Brain microvascular endothelial cell (primary cell): ENCODE measurements around the gene SDK2.
"Not testable (repeated sequence)": the region's sequence is repeated elsewhere in the genome, so short reads cannot be mapped to it uniquely, and the experiment has no call there.

Experiments used
- DNase-seq: peaks from one replicate; pipeline ENCODE4 v3.0.0-alpha.2; 2020
- H3K27ac ChIP-seq: fragments of 250-450 bp; sonication (Bioruptor Pico); 2 replicates; pipeline ENCODE4 v1.5.1; 2020; ENCODE audit warnings: mild to moderate bottlenecking, moderate library complexity
- H3K27me3 ChIP-seq: fragments of 250-450 bp; sonication (Bioruptor Pico); replicated peaks from 2 replicates; pipeline ENCODE4 v1.5.1; 2020; ENCODE audit warnings: mild to moderate bottlenecking
- H3K36me3 ChIP-seq: fragments of 250-450 bp; sonication (Bioruptor Pico); replicated peaks from 2 replicates; pipeline ENCODE4 v1.5.1; 2020; ENCODE audit warnings: mild to moderate bottlenecking
- H3K4me3 ChIP-seq: 2 replicates; pipeline ENCODE4 v1.5.1; 2011; ENCODE audit warnings: low read depth, mild to moderate bottlenecking, control low read depth, low read length, moderate library complexity
- in situ Hi-C: cut with HindIII; loops from 2 replicates; pipeline ENCODE4 v1.10.0; 2017; ENCODE audit warnings: low sequenced_read_pairs, low pct_ligation_motif_present
- TF ChIP-seq, protein P1 (sequence below): IDR thresholded peaks from 2 replicates; pipeline ENCODE4 v1.5.1; 2011; ENCODE audit warnings: low read depth, mild to moderate bottlenecking, moderate library complexity, low read length, control low read depth, inconsistent platforms; ENCODE audit errors: missing control alignments

Gene SDK2

GRCh38 chr17:73480740-73481139 lies 163.5 kb downstream of the SDK2 start:
- Histone ChIP-seq H3K27ac (no peak overlapping the region), H3K27me3 (no peaks in the 10 kb centered on the region), H3K36me3 (no peaks in the 10 kb centered on the region), H3K4me3 (no peak overlapping the region)
- in situ Hi-C loops: no loop called here
- DNase-seq: peak; percentile 3
- TF ChIP-seq, protein P1, sequence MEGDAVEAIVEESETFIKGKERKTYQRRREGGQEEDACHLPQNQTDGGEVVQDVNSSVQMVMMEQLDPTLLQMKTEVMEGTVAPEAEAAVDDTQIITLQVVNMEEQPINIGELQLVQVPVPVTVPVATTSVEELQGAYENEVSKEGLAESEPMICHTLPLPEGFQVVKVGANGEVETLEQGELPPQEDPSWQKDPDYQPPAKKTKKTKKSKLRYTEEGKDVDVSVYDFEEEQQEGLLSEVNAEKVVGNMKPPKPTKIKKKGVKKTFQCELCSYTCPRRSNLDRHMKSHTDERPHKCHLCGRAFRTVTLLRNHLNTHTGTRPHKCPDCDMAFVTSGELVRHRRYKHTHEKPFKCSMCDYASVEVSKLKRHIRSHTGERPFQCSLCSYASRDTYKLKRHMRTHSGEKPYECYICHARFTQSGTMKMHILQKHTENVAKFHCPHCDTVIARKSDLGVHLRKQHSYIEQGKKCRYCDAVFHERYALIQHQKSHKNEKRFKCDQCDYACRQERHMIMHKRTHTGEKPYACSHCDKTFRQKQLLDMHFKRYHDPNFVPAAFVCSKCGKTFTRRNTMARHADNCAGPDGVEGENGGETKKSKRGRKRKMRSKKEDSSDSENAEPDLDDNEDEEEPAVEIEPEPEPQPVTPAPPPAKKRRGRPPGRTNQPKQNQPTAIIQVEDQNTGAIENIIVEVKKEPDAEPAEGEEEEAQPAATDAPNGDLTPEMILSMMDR: no peak

- H3K27ac ChIP-seq: no peak overlapping the region
- H3K27me3 ChIP-seq: no peaks in the 10 kb centered on the region
- in situ Hi-C loops: no loop called here
- DNase-seq: no peak
- no peak overlapping the region for H3K4me3 ChIP-seq
- TF ChIP-seq, protein P1: no peak
- H3K36me3 ChIP-seq: no peaks in the 10 kb centered on the region
Observed at GRCh38 chr17:73478768-73479424, 165.3 kb downstream of the SDK2 start.

DNA sequence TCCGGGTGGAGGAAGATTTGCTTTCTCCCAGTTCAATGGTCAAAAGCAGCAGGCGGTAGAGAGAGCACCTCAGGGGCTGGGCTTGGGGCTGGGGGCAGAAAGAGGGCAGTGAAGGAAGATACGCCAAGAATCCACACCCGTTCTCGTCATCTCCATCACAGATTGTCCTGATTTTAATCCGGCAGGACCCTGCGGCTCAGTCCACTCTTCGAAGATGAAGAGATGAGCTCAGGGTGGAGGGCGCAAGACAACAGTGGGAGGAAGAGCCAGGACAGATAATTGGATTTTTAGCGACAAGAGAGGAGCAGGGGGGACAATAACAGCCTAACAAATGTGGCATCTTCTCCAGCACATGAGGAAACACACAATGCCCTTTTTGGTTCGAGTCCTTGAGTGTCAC lies 165.9 kb downstream of the SDK2 start:
- Histone ChIP-seq H3K27me3 (no peaks in the 10 kb centered on the region), H3K4me3 (no peak overlapping the region), H3K36me3 (no peaks in the 10 kb centered on the region), H3K27ac (no peak overlapping the region)
- TF ChIP-seq, protein P1: no peak
- in situ Hi-C loops: no loop called here
- no peak for DNase-seq

DNA sequence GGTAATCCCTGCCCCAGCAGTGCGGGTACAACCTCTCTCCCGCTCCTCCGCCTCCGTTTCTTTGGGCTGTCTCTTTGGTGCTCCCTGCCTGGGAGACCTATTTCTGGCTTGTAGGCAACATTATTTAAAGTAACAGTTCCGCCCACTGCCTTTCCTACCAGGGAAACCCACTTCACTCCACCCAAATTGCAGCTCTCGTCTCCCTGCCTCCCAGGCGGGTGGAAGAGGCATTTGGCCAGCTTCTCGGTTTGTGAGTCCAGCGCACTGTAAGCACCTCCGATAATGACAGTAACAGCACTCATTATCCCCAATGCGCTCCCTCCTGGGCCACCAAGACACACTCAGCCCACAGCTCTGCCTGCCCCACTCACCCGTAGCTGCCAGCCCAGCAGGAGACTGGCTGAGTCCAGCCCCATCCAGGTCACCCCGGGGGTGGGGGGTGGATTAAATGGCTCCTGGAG lies 167.3 kb downstream of the SDK2 start:
- in situ Hi-C loops: no loop called here
- no peak for DNase-seq
- H3K4me3 ChIP-seq: no peak overlapping the region
- TF ChIP-seq, protein P1: no peak
- no peaks in the 10 kb centered on the region for H3K36me3 ChIP-seq
- no peaks in the 10 kb centered on the region for H3K27me3 ChIP-seq
- H3K27ac ChIP-seq: no peak overlapping the region

DNA sequence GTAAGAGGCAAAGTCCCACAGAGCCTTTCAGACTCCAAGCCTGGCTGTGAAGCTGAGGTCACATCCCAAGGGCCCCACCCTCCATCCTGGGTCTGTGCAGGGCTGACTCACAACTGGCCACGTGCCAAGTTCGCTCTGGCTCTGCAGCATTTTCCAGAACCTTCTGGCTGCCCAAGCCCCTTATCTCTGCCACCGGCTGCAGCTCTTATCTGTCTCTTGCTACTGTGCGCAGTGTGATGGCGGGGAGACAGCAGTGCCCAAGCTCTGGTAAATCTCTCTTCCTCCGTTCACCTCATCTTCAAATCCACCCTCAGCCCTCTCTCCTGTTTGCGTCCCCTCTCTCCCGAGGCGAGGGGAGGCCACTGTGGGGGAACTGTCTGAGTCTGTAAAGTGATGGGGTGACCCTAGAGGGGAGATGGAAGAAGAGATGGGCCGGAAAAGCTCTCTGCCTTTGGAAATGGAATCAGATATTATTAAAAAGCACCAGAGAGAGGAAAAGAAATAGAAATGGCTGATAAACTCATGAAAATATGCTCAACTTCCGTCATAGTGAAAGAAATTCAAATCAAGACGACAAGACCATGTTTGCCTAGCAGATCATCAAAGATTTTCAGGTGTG lies 169.8 kb downstream of the SDK2 start:
- no peaks in the 10 kb centered on the region for H3K27me3 ChIP-seq
- no peak overlapping the region for H3K27ac ChIP-seq
- TF ChIP-seq, protein P1: no peak
- no peaks in the 10 kb centered on the region for H3K36me3 ChIP-seq
- in situ Hi-C loops: no loop called here
- DNase-seq: peak; percentile 80
- H3K4me3 ChIP-seq: no peak overlapping the region

DNA sequence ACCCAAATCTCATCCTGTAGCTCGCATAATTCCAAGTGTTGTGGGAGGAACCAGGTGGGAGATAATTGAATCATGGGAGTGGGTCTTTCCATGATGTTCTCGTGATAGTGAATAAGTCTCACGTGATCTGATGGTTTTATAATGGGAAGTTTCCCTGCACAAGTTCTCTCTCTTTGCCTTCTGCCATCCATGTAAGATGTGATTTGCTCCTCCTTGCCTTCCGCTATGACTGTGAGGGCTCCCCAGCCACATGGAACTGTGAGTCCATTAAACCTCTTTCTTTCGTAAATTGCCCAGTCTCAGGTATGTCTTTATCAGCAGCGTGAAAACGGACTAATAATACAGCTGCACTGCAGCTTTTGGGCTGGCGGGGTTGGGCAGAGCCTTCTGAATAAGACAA lies 171.5 kb downstream of the SDK2 start:
- H3K4me3 ChIP-seq, H3K27ac ChIP-seq, H3K36me3 ChIP-seq, H3K27me3 ChIP-seq, in situ Hi-C loops, DNase-seq: not testable (repeated sequence)
